ENCODE data around the gene KIF13A.
"Not testable (repeated sequence)": the region's sequence is repeated elsewhere in the genome, so short reads cannot be mapped to it uniquely, and the experiment has no call there.

Gene KIF13A

GRCh38 chr6:17900011-17900410 is 87.4 kb downstream of the KIF13A start:
- no peak for DNase-seq (ENCODE audit: low spot score)

DNA sequence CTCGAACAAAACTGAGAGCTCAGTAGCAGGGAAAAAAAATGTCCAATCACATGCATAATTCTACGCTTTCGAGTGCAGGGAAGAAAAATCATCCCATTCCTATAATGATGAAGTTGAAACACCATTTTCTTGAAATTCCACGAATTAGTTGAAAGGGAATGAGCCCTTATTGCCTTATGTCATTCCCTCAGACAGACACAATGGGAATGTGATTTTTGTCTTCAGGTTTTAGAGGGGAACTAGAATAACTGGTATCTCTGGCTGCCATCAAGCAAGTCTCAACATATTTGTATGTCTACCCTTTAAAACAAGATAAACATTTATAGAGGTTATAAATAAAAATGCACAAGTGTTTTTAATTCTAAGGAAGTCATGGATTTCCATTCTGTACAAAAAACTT is 87.9 kb downstream of the KIF13A start:
- no peak for DNase-seq (ENCODE audit: low spot score)

GRCh38 chr6:17897681-17898080 is 89.8 kb downstream of the KIF13A start:
- no peak for DNase-seq (ENCODE audit: low spot score)

DNA sequence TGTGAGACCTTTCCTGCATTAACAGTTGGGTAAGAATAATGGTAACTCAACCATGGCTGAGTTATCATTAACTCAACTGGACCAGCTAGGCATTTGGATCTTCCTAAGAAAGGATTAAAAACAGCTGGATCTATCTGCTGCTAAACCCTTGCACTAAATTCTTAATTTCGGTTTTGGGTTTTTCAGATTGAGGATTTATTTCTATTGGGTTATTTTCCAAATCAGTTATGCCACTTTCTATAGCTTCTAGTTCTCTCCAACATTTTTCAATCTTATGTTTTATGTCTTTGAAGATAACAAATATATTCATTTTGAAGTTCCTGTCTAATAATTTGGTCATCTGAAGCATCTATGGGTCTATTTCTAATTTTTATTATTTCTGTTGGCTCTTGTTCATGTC is 92.5 kb downstream of the KIF13A start:
- no peak for DNase-seq (ENCODE audit: low spot score)

DNA sequence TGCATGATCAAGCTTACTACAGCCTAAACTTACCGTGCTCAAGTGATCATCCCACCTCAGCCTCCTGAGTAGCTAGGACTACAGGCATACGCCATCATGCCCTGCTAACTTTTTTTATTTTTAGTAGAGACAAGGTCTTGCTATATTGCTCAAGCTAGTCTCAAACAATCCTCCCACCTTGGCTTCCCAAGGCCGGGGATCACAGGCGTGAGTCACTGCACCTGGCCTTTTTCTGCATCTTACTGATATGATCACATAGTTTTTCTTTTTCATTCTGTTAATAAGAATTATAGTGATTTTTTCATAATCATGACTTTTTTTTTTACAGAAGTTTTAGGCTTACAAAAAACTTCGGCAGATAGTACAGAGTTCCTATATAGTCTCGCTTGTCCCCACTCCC is 93.2 kb downstream of the KIF13A start:
- DNase-seq (ENCODE audit: low spot score) = no peak

GRCh38 chr6:17892097-17892686 is 95.2 kb downstream of the KIF13A start:
- DNase-seq (ENCODE audit: low spot score) = no peak

DNA sequence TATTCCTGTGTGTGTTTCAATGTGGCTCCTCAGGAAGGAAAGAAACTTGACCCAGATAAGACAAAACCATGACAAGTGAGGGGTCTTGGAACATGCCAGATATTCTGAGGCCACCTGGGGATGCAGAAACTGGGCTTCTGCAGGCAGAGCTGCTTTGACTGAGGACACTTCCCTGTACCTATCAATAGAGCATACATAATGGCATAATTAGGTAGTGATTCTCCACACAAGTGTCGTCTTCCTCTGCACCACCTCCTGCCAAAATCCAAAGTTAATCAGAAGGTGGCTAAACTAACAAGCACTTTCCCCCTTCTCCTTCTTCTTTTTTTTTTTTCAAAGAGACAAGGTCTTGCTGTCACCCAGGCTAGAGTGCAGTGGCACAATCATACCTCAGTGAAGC is 97.1 kb downstream of the KIF13A start:
- no peak for DNase-seq (ENCODE audit: low spot score)

DNA sequence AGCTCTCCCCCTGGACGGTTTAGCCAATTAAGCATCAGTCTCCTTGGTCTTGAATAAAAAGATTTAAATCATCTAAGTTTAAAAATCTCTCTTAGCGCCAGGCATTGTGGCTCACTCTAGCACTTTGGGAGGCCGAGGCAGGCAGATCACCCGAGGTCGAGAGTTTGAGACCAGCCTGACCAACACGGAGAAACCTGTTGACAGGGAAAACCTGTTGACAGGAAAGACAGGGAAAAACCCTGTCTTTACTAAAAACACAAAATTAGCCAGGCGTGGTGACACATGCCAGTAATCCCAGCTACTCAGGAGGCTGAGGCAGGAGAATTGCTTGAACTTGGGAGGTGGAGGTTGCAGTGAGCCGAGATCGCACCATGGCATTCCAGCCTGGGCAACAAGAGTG is 97.7 kb downstream of the KIF13A start:
- DNase-seq (ENCODE audit: low spot score) = not testable (repeated sequence)

- DNase-seq (ENCODE audit: low spot score) = no peak
Measured at GRCh38 chr6:17886891-17887290, 100.5 kb downstream of the KIF13A start.

GRCh38 chr6:17885889-17886576 is 101.4 kb downstream of the KIF13A start:
- no peak for DNase-seq (ENCODE audit: low spot score)

DNA sequence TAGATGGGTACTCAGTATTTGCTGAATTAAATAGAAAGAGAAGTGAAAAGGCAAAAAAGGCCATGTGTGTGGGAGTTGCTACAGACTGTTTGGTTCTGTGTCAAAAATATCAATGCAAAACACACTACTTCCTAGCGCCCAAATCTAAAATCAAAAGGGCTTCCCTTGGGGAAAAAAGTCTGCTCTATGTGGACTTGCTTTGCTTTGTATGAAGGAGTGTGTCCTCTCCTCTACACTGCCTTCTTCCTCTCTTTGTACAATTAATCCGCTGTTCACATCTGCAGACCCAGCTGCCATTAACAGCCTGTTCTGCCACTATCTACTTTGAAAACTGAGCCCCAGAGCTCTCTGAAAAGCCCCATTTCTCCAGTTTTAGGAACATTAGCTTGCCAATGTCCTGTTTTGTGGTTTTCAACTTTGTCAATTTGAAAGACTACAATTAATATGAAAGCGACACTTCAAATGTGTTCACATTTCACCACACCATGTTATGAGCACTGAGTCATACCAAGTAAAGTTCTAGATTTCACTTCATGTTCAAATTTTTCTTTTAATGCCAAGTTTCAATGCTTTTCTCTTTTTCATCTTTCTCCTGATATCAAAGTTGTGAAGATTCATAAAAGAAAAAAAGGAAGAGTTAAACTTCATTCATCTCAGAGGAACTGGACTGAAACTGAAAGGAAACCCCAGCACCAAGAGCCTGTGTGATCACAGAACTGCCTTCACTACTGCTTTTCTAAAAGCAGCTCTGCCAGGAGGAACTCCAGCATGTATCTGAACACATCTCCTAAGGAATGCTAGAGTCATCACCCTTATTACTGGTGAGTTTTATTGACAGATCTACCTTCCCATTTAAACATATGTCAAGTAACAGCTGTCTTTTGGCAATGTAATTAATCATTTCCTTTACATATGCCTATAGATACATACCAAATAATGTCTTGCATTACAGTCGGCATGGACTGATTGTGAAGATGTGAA is 102.6 kb downstream of the KIF13A start:
- DNase-seq (ENCODE audit: low spot score) = no peak

GRCh38 chr6:17883665-17884497 is 103.6 kb downstream of the KIF13A start:
- no peak for DNase-seq (ENCODE audit: low spot score)

DNA sequence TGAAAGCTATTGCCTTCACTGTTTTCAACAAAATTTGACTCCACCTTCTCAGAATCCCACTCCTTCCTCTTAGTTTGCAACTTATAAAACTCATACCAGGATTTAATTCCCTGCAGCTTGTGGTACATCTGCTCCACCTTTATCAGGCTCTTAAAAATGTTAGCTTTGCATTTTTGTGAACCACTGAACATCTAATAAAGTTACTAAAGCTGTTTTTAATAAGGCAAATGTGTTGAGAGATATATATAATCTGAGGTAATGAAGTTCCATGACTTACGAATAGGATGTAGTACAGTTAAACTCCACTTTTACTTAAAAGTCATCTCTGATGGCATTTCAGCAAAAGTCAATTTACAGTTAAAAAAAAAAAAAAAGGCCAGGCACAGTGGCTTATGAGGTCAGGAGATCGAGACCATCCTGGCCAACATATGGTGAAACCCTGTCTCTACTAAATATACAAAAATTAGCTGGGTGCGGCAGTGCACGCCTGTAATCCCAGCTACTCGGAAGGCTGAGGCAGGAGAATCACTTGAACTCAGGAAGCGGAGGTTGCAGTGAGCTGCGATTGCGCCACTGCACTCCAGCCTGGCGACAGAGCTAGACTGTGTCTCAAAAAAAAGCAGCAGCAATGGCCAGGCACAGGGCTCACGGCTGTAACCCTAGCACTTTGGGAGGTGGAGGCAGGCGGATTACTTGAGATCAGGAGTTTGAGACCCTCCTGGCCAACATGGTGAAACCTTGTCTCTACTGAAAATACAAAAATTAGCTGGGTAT is 106.2 kb downstream of the KIF13A start:
- DNase-seq (ENCODE audit: low spot score) = no peak

GRCh38 chr6:17879184-17879583 is 108.3 kb downstream of the KIF13A start:
- DNase-seq (ENCODE audit: low spot score) = no peak

- DNase-seq (ENCODE audit: low spot score) = no peak
Measured at GRCh38 chr6:17878734-17879133, 108.7 kb downstream of the KIF13A start.

DNA sequence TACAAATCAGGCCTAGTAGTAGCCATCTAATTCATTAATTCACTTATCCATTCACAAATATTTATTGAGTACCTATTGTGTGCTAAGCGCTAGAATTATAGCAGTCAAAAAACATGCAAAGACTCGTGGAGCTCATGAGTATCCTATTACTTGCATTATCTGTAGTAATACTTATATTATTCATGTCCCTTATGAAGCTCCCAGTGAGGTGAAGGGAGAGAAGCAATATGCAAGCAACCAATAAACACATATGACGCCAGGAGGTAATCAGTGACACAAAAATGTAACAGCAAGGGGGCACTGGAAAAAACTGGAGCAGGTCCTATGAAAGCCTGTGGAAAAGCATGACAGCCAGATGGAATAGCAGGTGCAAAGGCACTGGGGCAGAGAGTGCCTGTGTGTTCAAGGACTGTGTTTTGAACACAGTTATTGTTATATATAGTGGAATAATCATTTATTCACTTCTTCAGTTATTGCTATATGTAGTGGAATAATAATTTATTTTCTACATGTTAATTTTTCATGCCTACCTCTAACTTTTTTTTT is 109.5 kb downstream of the KIF13A start:
- DNase-seq (ENCODE audit: low spot score) = no peak

GRCh38 chr6:17877196-17877894 is 110.1 kb downstream of the KIF13A start:
- DNase-seq (ENCODE audit: low spot score) = no peak

GRCh38 chr6:17874753-17875152 is 112.7 kb downstream of the KIF13A start:
- no peak for DNase-seq (ENCODE audit: low spot score)

- DNase-seq (ENCODE audit: low spot score) = no peak
Measured at GRCh38 chr6:17872908-17873307, 114.5 kb downstream of the KIF13A start.

GRCh38 chr6:17871836-17872235 is 115.6 kb downstream of the KIF13A start:
- no peak for DNase-seq (ENCODE audit: low spot score)

Measured in CD4-positive, alpha-beta T cell treated with Interleukin-6 at 100 ng/mL for 8 hours (primary cell).